ENCODE measurements around the gene PTPN14. TPM values are rescaled to one million over a fixed set of nuclear protein-coding genes. Genes with fewer than 3 reads are reported as not detected.

PTPN14 gene
- total RNA-seq, 5 donors from 2014 or later (not counting 1 experiment from before 2014, with no cell fraction given): 0.02 to 0.36 (median 0.29) TPM

- Histone ChIP-seq H3K36me3 (ENCODE audit: control insufficient read depth in 2 of 2, extremely low read depth in 1 of 2, insufficient read depth in 1 of 2, low read length in 1 of 2) (no peaks in the 10 kb centered on the region), H3K4me3 (ENCODE audit: control insufficient read depth in 1 of 2, extremely low read depth in 1 of 2, low read length in 1 of 2) (no peak overlapping the region), H3K27ac (ENCODE audit: low read length) (no peak overlapping the region), H3K9me3 (no peaks in the 10 kb centered on the region), H3K27me3 (replicated peaks in 1 of 2; ENCODE audit: control insufficient read depth in 2 of 2, extremely low read depth in 1 of 2, insufficient read depth in 2 of 2, low read length in 1 of 2) (no peaks in the 10 kb centered on the region), H3K4me1 (ENCODE audit: control insufficient read depth in 1 of 2, extremely low read depth in 1 of 2, insufficient read depth in 2 of 2, low read length in 2 of 2) (peaks cover 0 to under 1% of the 10 kb centered on the region in 2 experiments)
- H3K4me3 Mint-ChIP-seq: no peak overlapping the region
- no peak overlapping the region for H3K27ac Mint-ChIP-seq
- ChIA-PET CTCF (interaction anchor here in 1 of 2 donors (0.6 kb wide), 1 partner anchor 1303 kb away, joined by 3 read pairs; no protein-coding TSS in a partner anchor), POLR2A (no interaction called here)
- H3K4me1 Mint-ChIP-seq: peaks cover 0 to 4% (median 3%) of the 10 kb centered on the region in 3 donors
- no peak for DNase-seq
- no peak for ATAC-seq (replicated peaks in 1 of 4)
- no peaks in the 10 kb centered on the region for H3K27me3 Mint-ChIP-seq
- H3K9me3 Mint-ChIP-seq: no peaks in the 10 kb centered on the region
- no peaks in the 10 kb centered on the region for H3K36me3 Mint-ChIP-seq
- no CpG with 5 or more reads among the region's 2 CpGs for WGBS (ENCODE audit: insufficient coverage)
Measured at GRCh38 chr1:214420833-214421232, 130.6 kb downstream of the PTPN14 start.

DNA sequence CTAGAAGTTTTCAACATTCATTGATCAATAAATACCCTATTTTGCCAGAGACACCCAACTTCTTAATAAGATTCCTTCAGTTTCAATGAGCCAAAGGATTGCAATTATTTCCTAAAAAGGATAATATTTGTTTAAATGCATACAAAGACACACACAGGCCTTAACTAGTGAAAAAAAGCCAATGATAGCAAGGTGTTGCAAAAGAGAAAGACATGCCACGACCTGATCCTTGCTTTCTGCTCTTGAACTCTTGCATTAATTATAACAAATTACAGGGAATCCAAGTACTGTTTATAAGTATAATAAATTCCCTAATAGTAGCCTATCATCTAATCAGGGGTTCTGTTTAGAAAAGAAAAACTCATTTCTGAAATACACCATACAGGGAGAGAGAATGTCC lies 131.1 kb downstream of the PTPN14 start:
- H3K4me1 Mint-ChIP-seq: peaks cover 0 to 3% (median 0%) of the 10 kb centered on the region in 3 donors
- ChIA-PET POLR2A (no interaction called here), CTCF (no interaction called here)
- H3K36me3 ChIP-seq (ENCODE audit: control insufficient read depth in 2 of 2, extremely low read depth in 1 of 2, insufficient read depth in 1 of 2, low read length in 1 of 2): no peaks in the 10 kb centered on the region
- no peaks in the 10 kb centered on the region for H3K9me3 ChIP-seq
- no CpG with 5 or more reads among the region's 1 CpG for WGBS (ENCODE audit: insufficient coverage)
- no peak for ATAC-seq (replicated peaks in 1 of 4)
- no peaks in the 10 kb centered on the region for H3K4me1 ChIP-seq (ENCODE audit: control insufficient read depth in 1 of 2, extremely low read depth in 1 of 2, insufficient read depth in 2 of 2, low read length in 2 of 2)
- no peaks in the 10 kb centered on the region for H3K27me3 ChIP-seq (replicated peaks in 1 of 2; ENCODE audit: control insufficient read depth in 2 of 2, extremely low read depth in 1 of 2, insufficient read depth in 2 of 2, low read length in 1 of 2)
- no peaks in the 10 kb centered on the region for H3K27me3 Mint-ChIP-seq
- H3K27ac Mint-ChIP-seq: no peak overlapping the region
- no peak for DNase-seq
- no peak overlapping the region for H3K4me3 Mint-ChIP-seq
- H3K36me3 Mint-ChIP-seq: no peaks in the 10 kb centered on the region
- H3K27ac ChIP-seq (ENCODE audit: low read length): no peak overlapping the region
- H3K9me3 Mint-ChIP-seq: no peaks in the 10 kb centered on the region
- no peak overlapping the region for H3K4me3 ChIP-seq (ENCODE audit: control insufficient read depth in 1 of 2, extremely low read depth in 1 of 2, low read length in 1 of 2)

DNA sequence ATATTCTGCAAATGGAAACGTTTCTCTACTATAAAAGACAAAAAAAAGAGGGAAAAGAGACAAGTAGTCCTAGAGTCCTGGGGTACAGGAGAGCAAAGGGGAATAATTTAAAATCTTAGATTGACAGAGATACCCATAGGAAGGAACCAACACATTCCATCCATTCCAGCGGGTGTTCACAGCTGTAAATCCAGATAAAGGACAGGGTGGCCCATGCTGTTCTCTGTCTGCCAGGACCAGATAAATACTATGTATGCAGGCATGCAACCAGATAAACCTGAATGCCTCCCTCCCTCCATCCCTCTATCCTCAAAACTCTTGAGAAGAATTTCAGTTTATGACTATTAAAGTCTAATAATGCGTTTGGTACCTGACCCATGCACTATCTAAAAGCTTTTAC lies 131.8 kb downstream of the PTPN14 start:
- Mint-ChIP-seq H3K4me1 (peaks cover 0 to 3% (median 0%) of the 10 kb centered on the region in 3 donors), H3K27me3 (no peaks in the 10 kb centered on the region), H3K4me3 (no peak overlapping the region), H3K36me3 (no peaks in the 10 kb centered on the region), H3K9me3 (no peaks in the 10 kb centered on the region), H3K27ac (no peak overlapping the region)
- no peak for ATAC-seq (replicated peaks in 1 of 4)
- H3K4me3 ChIP-seq (ENCODE audit: control insufficient read depth in 1 of 2, extremely low read depth in 1 of 2, low read length in 1 of 2): no peak overlapping the region
- no CpG with 5 or more reads among the region's 3 CpGs for WGBS (ENCODE audit: insufficient coverage)
- no peaks in the 10 kb centered on the region for H3K36me3 ChIP-seq (ENCODE audit: control insufficient read depth in 2 of 2, extremely low read depth in 1 of 2, insufficient read depth in 1 of 2, low read length in 1 of 2)
- H3K27me3 ChIP-seq (replicated peaks in 1 of 2; ENCODE audit: control insufficient read depth in 2 of 2, extremely low read depth in 1 of 2, insufficient read depth in 2 of 2, low read length in 1 of 2): no peaks in the 10 kb centered on the region
- H3K27ac ChIP-seq (ENCODE audit: low read length): no peak overlapping the region
- CTCF ChIA-PET: no interaction called here
- POLR2A ChIA-PET: no interaction called here
- no peak for DNase-seq
- H3K9me3 ChIP-seq: no peaks in the 10 kb centered on the region
- no peaks in the 10 kb centered on the region for H3K4me1 ChIP-seq (ENCODE audit: control insufficient read depth in 1 of 2, extremely low read depth in 1 of 2, insufficient read depth in 2 of 2, low read length in 2 of 2)

- Mint-ChIP-seq H3K27ac (no peak overlapping the region), H3K4me1 (peaks cover 0 to 3% (median 0%) of the 10 kb centered on the region in 3 donors), H3K27me3 (no peaks in the 10 kb centered on the region), H3K9me3 (no peaks in the 10 kb centered on the region), H3K36me3 (no peaks in the 10 kb centered on the region), H3K4me3 (no peak overlapping the region)
- DNase-seq (no peak), ATAC-seq (replicated peaks in 1 of 4) (no peak)
- Histone ChIP-seq H3K27ac (ENCODE audit: low read length) (no peak overlapping the region), H3K27me3 (replicated peaks in 1 of 2; ENCODE audit: control insufficient read depth in 2 of 2, extremely low read depth in 1 of 2, insufficient read depth in 2 of 2, low read length in 1 of 2) (no peaks in the 10 kb centered on the region), H3K36me3 (ENCODE audit: control insufficient read depth in 2 of 2, extremely low read depth in 1 of 2, insufficient read depth in 1 of 2, low read length in 1 of 2) (no peaks in the 10 kb centered on the region), H3K4me3 (ENCODE audit: control insufficient read depth in 1 of 2, extremely low read depth in 1 of 2, low read length in 1 of 2) (no peak overlapping the region), H3K4me1 (ENCODE audit: control insufficient read depth in 1 of 2, extremely low read depth in 1 of 2, insufficient read depth in 2 of 2, low read length in 2 of 2) (no peaks in the 10 kb centered on the region), H3K9me3 (no peaks in the 10 kb centered on the region)
- CTCF ChIA-PET: no interaction called here
- WGBS (ENCODE audit: insufficient coverage): no CpG with 5 or more reads among the region's 1 CpG
- POLR2A ChIA-PET: interaction anchor here in 1 of 2 donors (1.4 kb wide), 1 partner anchor 9 kb away, joined by 4 read pairs; no protein-coding TSS in a partner anchor
Measured at GRCh38 chr1:214418391-214418790, 133.0 kb downstream of the PTPN14 start.

DNA sequence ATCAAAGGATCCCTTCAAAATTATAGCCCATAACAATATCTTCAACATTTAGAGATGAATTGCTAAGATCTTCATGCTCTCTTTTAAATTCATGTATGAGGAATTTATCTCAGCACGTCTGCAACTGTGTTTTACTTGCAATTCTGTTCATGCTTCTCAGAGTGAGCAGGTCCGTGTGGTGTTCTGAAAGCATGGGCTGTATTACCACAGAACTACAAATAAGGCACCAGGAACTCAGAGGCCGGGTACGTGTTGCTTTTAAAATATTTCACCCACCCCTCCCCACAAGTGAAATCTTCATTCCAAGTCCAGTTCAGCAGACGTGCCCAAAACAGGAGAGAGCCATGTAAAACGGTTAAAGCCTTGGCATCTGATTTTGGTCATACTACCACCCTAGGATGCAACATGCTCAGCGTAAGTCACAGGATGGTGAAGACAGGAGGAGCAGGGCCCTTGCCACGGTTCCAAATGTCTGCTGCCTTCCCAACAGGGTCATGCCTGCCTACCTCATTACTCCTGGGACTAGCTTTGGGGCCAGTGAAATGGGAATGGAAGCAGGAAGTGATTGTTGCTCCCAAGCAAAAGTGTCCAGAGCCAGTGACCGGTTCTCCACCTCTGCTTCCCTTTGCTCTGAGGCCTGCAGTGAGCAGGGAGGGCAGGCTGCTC lies 133.7 kb downstream of the PTPN14 start:
- DNase-seq (no peak), ATAC-seq (replicated peaks in 1 of 4) (no peak)
- ChIA-PET CTCF (no interaction called here), POLR2A (interaction anchor here in 1 of 2 donors (1.4 kb wide), 1 partner anchor 10 kb away, joined by 4 read pairs; no protein-coding TSS in a partner anchor)
- Histone ChIP-seq H3K4me1 (ENCODE audit: control insufficient read depth in 1 of 2, extremely low read depth in 1 of 2, insufficient read depth in 2 of 2, low read length in 2 of 2) (no peaks in the 10 kb centered on the region), H3K27ac (ENCODE audit: low read length) (no peak overlapping the region), H3K9me3 (no peaks in the 10 kb centered on the region), H3K4me3 (ENCODE audit: control insufficient read depth in 1 of 2, extremely low read depth in 1 of 2, low read length in 1 of 2) (no peak overlapping the region), H3K36me3 (ENCODE audit: control insufficient read depth in 2 of 2, extremely low read depth in 1 of 2, insufficient read depth in 1 of 2, low read length in 1 of 2) (no peaks in the 10 kb centered on the region), H3K27me3 (replicated peaks in 1 of 2; ENCODE audit: control insufficient read depth in 2 of 2, extremely low read depth in 1 of 2, insufficient read depth in 2 of 2, low read length in 1 of 2) (no peaks in the 10 kb centered on the region)
- H3K9me3 Mint-ChIP-seq: no peaks in the 10 kb centered on the region
- H3K27ac Mint-ChIP-seq: no peak overlapping the region
- no peak overlapping the region for H3K4me3 Mint-ChIP-seq
- H3K4me1 Mint-ChIP-seq: peaks cover 0 to 3% (median 0%) of the 10 kb centered on the region in 3 donors
- H3K27me3 Mint-ChIP-seq: no peaks in the 10 kb centered on the region
- H3K36me3 Mint-ChIP-seq: no peaks in the 10 kb centered on the region
- 93% methylated on average over 4 of the region's 9 CpGs for WGBS (ENCODE audit: insufficient coverage)

DNA sequence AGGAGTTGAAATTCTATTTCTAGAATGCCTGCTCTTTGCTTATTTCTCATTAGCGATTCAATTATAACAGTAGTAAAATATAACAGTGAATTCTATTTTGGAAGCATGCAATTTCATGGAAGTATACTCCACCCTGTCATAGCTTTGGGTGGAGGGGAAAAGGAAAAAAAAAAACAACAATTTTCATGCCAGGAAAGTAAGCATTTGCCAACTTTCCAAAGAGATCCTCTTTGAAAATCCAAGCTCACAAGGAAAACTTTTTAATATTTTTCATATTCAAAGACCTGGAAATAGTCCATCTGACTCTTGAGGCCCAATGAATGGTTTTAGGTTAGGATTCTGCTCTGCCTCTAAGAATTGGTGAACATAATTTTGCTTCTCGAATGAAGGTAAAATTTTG lies 134.5 kb downstream of the PTPN14 start:
- POLR2A ChIA-PET: no interaction called here
- H3K9me3 ChIP-seq: no peaks in the 10 kb centered on the region
- no peak overlapping the region for H3K27ac ChIP-seq (ENCODE audit: low read length)
- H3K4me1 ChIP-seq (ENCODE audit: control insufficient read depth in 1 of 2, extremely low read depth in 1 of 2, insufficient read depth in 2 of 2, low read length in 2 of 2): no peaks in the 10 kb centered on the region
- H3K36me3 ChIP-seq (ENCODE audit: control insufficient read depth in 2 of 2, extremely low read depth in 1 of 2, insufficient read depth in 1 of 2, low read length in 1 of 2): no peaks in the 10 kb centered on the region
- Mint-ChIP-seq H3K4me3 (no peak overlapping the region), H3K4me1 (peaks cover 0 to 3% (median 0%) of the 10 kb centered on the region in 3 donors), H3K27ac (no peak overlapping the region), H3K27me3 (no peaks in the 10 kb centered on the region), H3K9me3 (no peaks in the 10 kb centered on the region), H3K36me3 (no peaks in the 10 kb centered on the region)
- H3K27me3 ChIP-seq (replicated peaks in 1 of 2; ENCODE audit: control insufficient read depth in 2 of 2, extremely low read depth in 1 of 2, insufficient read depth in 2 of 2, low read length in 1 of 2): no peaks in the 10 kb centered on the region
- no peak overlapping the region for H3K4me3 ChIP-seq (ENCODE audit: control insufficient read depth in 1 of 2, extremely low read depth in 1 of 2, low read length in 1 of 2)
- no peak for ATAC-seq (replicated peaks in 1 of 4)
- CTCF ChIA-PET: no interaction called here
- no CpG with 5 or more reads among the region's 2 CpGs for WGBS (ENCODE audit: insufficient coverage)
- no peak for DNase-seq
